HEK293 (cell line): ENCODE data around the gene CRB3.
A peak's percentile ranks its signal among the peaks of the same experiment; 100 is the strongest.

ENCODE experiments used
- CTCF ChIA-PET: fragments of 350-600 bp; formaldehyde crosslinking; extraction: SDS; loops from one replicate; lab custom pipeline; 2021; ENCODE audit warnings: antibody characterized with exemption; lab: Yijun Ruan, JAX
- POLR2A ChIA-PET: fragments of 300-600 bp; formaldehyde crosslinking; extraction: SDS; loops from one replicate; lab custom pipeline; 2020; ENCODE audit warnings: antibody characterized with exemption, inconsistent platforms; lab: Yijun Ruan, JAX
- H3K27ac ChIP-seq: fragments of 200-500 bp; sonication (Bioruptor generic); 2 replicates; pipeline ENCODE4 v1.5.1; 2014; ENCODE audit warnings: low read depth, low read length, control low read depth, inconsistent platforms; ENCODE audit errors: extremely low read depth
- H3K36me3 ChIP-seq, 2 experiments: fragments of 200-500 bp in 1 of 2; sonication (Bioruptor generic) in 1 of 2; 1 replicate in 1 of 2; 2 replicates in 1 of 2; pipeline ENCODE4 v1.5.1; 2014 to 2017; ENCODE audit warnings: inconsistent platforms in 2 of 2, low read length in 2 of 2; ENCODE audit not compliant: control insufficient read depth in 2 of 2, insufficient read depth in 1 of 2
- H3K4me1 ChIP-seq: fragments of 200-500 bp; sonication (Bioruptor generic); 2 replicates; pipeline ENCODE4 v1.5.1; 2014; ENCODE audit warnings: mild to moderate bottlenecking, low read length, inconsistent platforms; ENCODE audit not compliant: control insufficient read depth, insufficient read depth
- H3K4me3 ChIP-seq: 2 replicates; pipeline ENCODE4 v1.5.1; 2011; ENCODE audit warnings: low read depth, mild to moderate bottlenecking, control low read depth, low read length, moderate library complexity
- H3K9me3 ChIP-seq: fragments of 200-500 bp; sonication (Bioruptor generic); 2 replicates; pipeline ENCODE4 v1.5.1; 2014; ENCODE audit warnings: low read depth, low read length, inconsistent platforms; ENCODE audit not compliant: control insufficient read depth, insufficient read depth
- GLIS1 ChIP-seq: fragments of 450-650 bp; formaldehyde crosslinking; IDR thresholded peaks from 2 replicates; pipeline ENCODE4 v1.5.1; 2016; ENCODE audit warnings: missing biosample characterization, missing genetic modification characterization
- KLF1 ChIP-seq: fragments of 450-650 bp; formaldehyde crosslinking; IDR thresholded peaks from 2 replicates; pipeline ENCODE4 v1.5.1; 2016; ENCODE audit warnings: missing biosample characterization, missing genetic modification characterization
- SP3 ChIP-seq: fragments of 450-650 bp; formaldehyde crosslinking; IDR thresholded peaks from 2 replicates; pipeline ENCODE4 v1.5.1; 2016; ENCODE audit warnings: missing biosample characterization, missing genetic modification characterization
- SP7 ChIP-seq: fragments of 450-650 bp; formaldehyde crosslinking; IDR thresholded peaks from 2 replicates; pipeline ENCODE4 v1.5.1; 2016; ENCODE audit warnings: missing biosample characterization, missing genetic modification characterization
- ZBTB11 ChIP-seq: fragments of 450-650 bp; formaldehyde crosslinking; conservative IDR thresholded peaks from 2 replicates; pipeline ENCODE4 v1.5.1; 2016; ENCODE audit warnings: low read depth, missing biosample characterization, missing genetic modification characterization
- ZBTB21 ChIP-seq: fragments of 450-650 bp; formaldehyde crosslinking; IDR thresholded peaks from 2 replicates; pipeline ENCODE4 v1.5.1; 2017; ENCODE audit warnings: missing biosample characterization, missing genetic modification characterization
- ZBTB44 ChIP-seq: fragments of 450-650 bp; IDR thresholded peaks from 2 replicates; pipeline ENCODE4 v1.5.1; 2018; ENCODE audit warnings: missing biosample characterization, mild to moderate bottlenecking, missing genetic modification characterization
- ZNF10 ChIP-seq: fragments of 450-650 bp; formaldehyde crosslinking; IDR thresholded peaks from 2 replicates; pipeline ENCODE4 v1.5.1; 2017; ENCODE audit warnings: missing biosample characterization, missing genetic modification characterization
- ZNF121 ChIP-seq: fragments of 450-650 bp; formaldehyde crosslinking; IDR thresholded peaks from 2 replicates; pipeline ENCODE4 v1.5.1; 2016; ENCODE audit warnings: missing biosample characterization, missing genetic modification characterization
- ZNF146 ChIP-seq: fragments of 450-650 bp; formaldehyde crosslinking; IDR thresholded peaks from 2 replicates; pipeline ENCODE4 v1.5.1; 2016; ENCODE audit warnings: missing biosample characterization, missing genetic modification characterization
- ZNF335 ChIP-seq: fragments of 450-650 bp; formaldehyde crosslinking; conservative IDR thresholded peaks from 2 replicates; pipeline ENCODE4 v1.5.1; 2016; ENCODE audit warnings: missing biosample characterization, missing genetic modification characterization
- ZNF391 ChIP-seq: fragments of 450-650 bp; formaldehyde crosslinking; IDR thresholded peaks from 2 replicates; pipeline ENCODE4 v1.5.1; 2016; ENCODE audit warnings: low read depth, missing biosample characterization, missing genetic modification characterization, borderline replicate concordance
- ZNF398 ChIP-seq: fragments of 450-650 bp; formaldehyde crosslinking; IDR thresholded peaks from 2 replicates; pipeline ENCODE4 v1.5.1; 2017; ENCODE audit warnings: missing biosample characterization, missing genetic modification characterization
- ZNF426 ChIP-seq: fragments of 450-650 bp; formaldehyde crosslinking; IDR thresholded peaks from 2 replicates; pipeline ENCODE4 v1.5.1; 2017; ENCODE audit warnings: missing biosample characterization, missing genetic modification characterization, mild to moderate bottlenecking, inconsistent platforms, moderate library complexity
- ZNF510 ChIP-seq: fragments of 450-650 bp; formaldehyde crosslinking; IDR thresholded peaks from 2 replicates; pipeline ENCODE4 v1.5.1; 2018; ENCODE audit warnings: mild to moderate bottlenecking, missing genetic modification characterization, missing biosample characterization; ENCODE audit not compliant: insufficient replicate concordance
- ZNF518A ChIP-seq: fragments of 450-650 bp; formaldehyde crosslinking; conservative IDR thresholded peaks from 2 replicates; pipeline ENCODE4 v1.5.1; 2016; ENCODE audit warnings: low read depth, missing biosample characterization, missing genetic modification characterization
- ZNF521 ChIP-seq: fragments of 450-650 bp; formaldehyde crosslinking; IDR thresholded peaks from 2 replicates; pipeline ENCODE4 v1.5.1; 2017; ENCODE audit warnings: missing biosample characterization, mild to moderate bottlenecking, missing genetic modification characterization
- ZNF549 ChIP-seq: fragments of 450-650 bp; IDR thresholded peaks from 2 replicates; pipeline ENCODE4 v1.5.1; 2018; ENCODE audit warnings: missing biosample characterization, missing genetic modification characterization, mild to moderate bottlenecking, inconsistent platforms, moderate library complexity
- ZNF555 ChIP-seq: fragments of 450-650 bp; formaldehyde crosslinking; conservative IDR thresholded peaks from 2 replicates; pipeline ENCODE4 v1.5.1; 2017; ENCODE audit warnings: missing biosample characterization, mild to moderate bottlenecking, missing genetic modification characterization, inconsistent platforms
- ZSCAN30 ChIP-seq: fragments of 450-650 bp; IDR thresholded peaks from 2 replicates; pipeline ENCODE4 v1.5.1; 2018; ENCODE audit warnings: missing biosample characterization, mild to moderate bottlenecking, missing genetic modification characterization, moderate library complexity
- ZXDB ChIP-seq: fragments of 450-650 bp; formaldehyde crosslinking; IDR thresholded peaks from 2 replicates; pipeline ENCODE4 v1.5.1; 2016; ENCODE audit warnings: missing biosample characterization, missing genetic modification characterization

Gene CRB3

GRCh38 chr19:6459262-6460098 is 4.6 kb upstream of the CRB3 start, which contains the start of gene SLC25A23:
TSS of gene SLC25A23 (minus strand) at chr19:6459792. CDS start at chr19:6459628, 164 bp downstream.
- peaks cover 0 to 29% of the 10 kb centered on the region in 2 experiments; a peak in 1 of 3 replicates for H3K36me3 ChIP-seq
- POLR2A ChIA-PET = interaction anchor here (0.6 to 1.3 kb wide), 8 partner anchors 27 to 770 kb away, joined by 3 to 7 read pairs (median 4); partner anchors contain the start of genes ALKBH7, KHSRP, RPL36 and TNFSF9
- H3K4me1 ChIP-seq = no peaks in the 10 kb centered on the region
- no peaks in the 10 kb centered on the region for H3K9me3 ChIP-seq
- H3K27ac ChIP-seq = peak within 1 kb of the TSS; percentile 48; the same call in 1 of the 2 replicates
- CTCF ChIA-PET = interaction anchor here (0.6 to 0.7 kb wide), 4 partner anchors 86 to 1781 kb away, joined by 3 read pairs; no protein-coding TSS in a partner anchor
- peak within 1 kb of the TSS; percentile 62 for H3K4me3 ChIP-seq
- no peak for TF ChIP-seq ZBTB11 (tag by site-specific recombination)
- no peak for TF ChIP-seq ZNF521
- TF ChIP-seq ZXDB = no peak
- TF ChIP-seq ZSCAN30 = peak; percentile 30; the same call in 1 of the 2 replicates
- TF ChIP-seq ZBTB21 (tag by site-specific recombination) = no peak
- no peak for TF ChIP-seq ZNF549 (tag by site-specific recombination)
- peak; percentile 34; the same call in 1 of the 2 replicates for TF ChIP-seq ZNF121 (tag by site-specific recombination)
- TF ChIP-seq ZNF10 (tag by site-specific recombination) = no peak
- no peak for TF ChIP-seq ZNF518A (tag by site-specific recombination)
- no peak for TF ChIP-seq ZNF510
- TF ChIP-seq ZNF426 (tag by site-specific recombination) = no peak
- TF ChIP-seq ZBTB44 (tag by site-specific recombination) = no peak
- no peak for TF ChIP-seq SP3 (tag by site-specific recombination)
- no peak for TF ChIP-seq ZNF555
- TF ChIP-seq ZNF335 = peak; percentile 59
- no peak for TF ChIP-seq ZNF146
- peak; percentile 74; the same call in 1 of the 2 replicates for TF ChIP-seq ZNF398
- peak; percentile 88; the same call in 1 of the 2 replicates for TF ChIP-seq KLF1 (tag by site-specific recombination)
- TF ChIP-seq SP7 (tag by site-specific recombination) = no peak
- TF ChIP-seq ZNF391 = no peak
- TF ChIP-seq GLIS1 (tag by site-specific recombination) = no peak
